ENCODE results near the gene USO1. TPM values are rescaled to one million over a fixed set of nuclear protein-coding genes. Genes with fewer than 3 reads are reported as not detected.

USO1 gene
- total RNA-seq, 4 donors from 2014 or later: 74.4 to 111 (median 87.9) TPM

- H3K4me3 ChIP-seq: no peak overlapping the region
- H3K4me1 ChIP-seq: no peaks in the 10 kb centered on the region
- no peaks in the 10 kb centered on the region for H3K36me3 ChIP-seq
- no peaks in the 10 kb centered on the region for H3K9me3 ChIP-seq
- TF ChIP-seq EP300 (IDR thresholded peaks at IDR 0.05) (no peak), POLR2AphosphoS5 (IDR thresholded peaks at IDR 0.05) (no peak), CTCF (IDR thresholded peaks at IDR 0.05) (no peak), POLR2A (IDR thresholded peaks at IDR 0.05) (no peak)
- WGBS, 2 donors (ENCODE audit: low coverage in 1 of 2): 87% methylated on average over 3 of the region's 5 CpGs; no CpG with 5 or more reads in 1 of the 2 donors
- no peak for ATAC-seq
- no peak overlapping the region for H3K27ac ChIP-seq
- no peaks in the 10 kb centered on the region for H3K27me3 ChIP-seq
Measured at GRCh38 chr4:75821966-75822365, 97.6 kb downstream of the USO1 start.

GRCh38 chr4:75822416-75822815, 98.0 kb downstream of the USO1 start:
- 60 to 91% methylated on average over 1 to 4 of the region's 5 CpGs for WGBS, 2 donors (ENCODE audit: low coverage in 1 of 2)
- no peaks in the 10 kb centered on the region for H3K36me3 ChIP-seq

GRCh38 chr4:75823812-75824211, 99.4 kb downstream of the USO1 start:
- no peak for ATAC-seq
- H3K4me1 ChIP-seq: no peaks in the 10 kb centered on the region
- H3K27ac ChIP-seq: no peak overlapping the region
- H3K9me3 ChIP-seq: no peaks in the 10 kb centered on the region
- no peaks in the 10 kb centered on the region for H3K27me3 ChIP-seq
- H3K4me3 ChIP-seq: no peak overlapping the region
- WGBS, 2 donors (ENCODE audit: low coverage in 1 of 2): 60 to 68% methylated on average over 1 to 2 of the region's 2 CpGs
- TF ChIP-seq CTCF (IDR thresholded peaks at IDR 0.05): no peak
- TF ChIP-seq POLR2A (IDR thresholded peaks at IDR 0.05): no peak
- TF ChIP-seq POLR2AphosphoS5 (IDR thresholded peaks at IDR 0.05): no peak
- TF ChIP-seq EP300 (IDR thresholded peaks at IDR 0.05): no peak
- H3K36me3 ChIP-seq: no peaks in the 10 kb centered on the region

More at GRCh38 chr4:75822416-75822815, 98.0 kb downstream of the USO1 start:
- Histone ChIP-seq H3K27me3 (no peaks in the 10 kb centered on the region), H3K27ac (no peak overlapping the region), H3K4me1 (no peaks in the 10 kb centered on the region), H3K9me3 (no peaks in the 10 kb centered on the region), H3K4me3 (no peak overlapping the region)
- no peak for ATAC-seq
- TF ChIP-seq EP300 (IDR thresholded peaks at IDR 0.05) (no peak), POLR2A (IDR thresholded peaks at IDR 0.05) (no peak), CTCF (IDR thresholded peaks at IDR 0.05) (no peak), POLR2AphosphoS5 (IDR thresholded peaks at IDR 0.05) (no peak)

GRCh38 chr4:75830906-75831305, 106.5 kb downstream of the USO1 start:
- Histone ChIP-seq H3K4me3 (no peak overlapping the region), H3K4me1 (no peaks in the 10 kb centered on the region), H3K9me3 (no peaks in the 10 kb centered on the region), H3K36me3 (no peaks in the 10 kb centered on the region), H3K27me3 (no peaks in the 10 kb centered on the region), H3K27ac (no peak overlapping the region)
- WGBS, 2 donors (ENCODE audit: low coverage in 1 of 2): 56 to 69% methylated on average over 1 of the region's 1 CpG
- no peak for ATAC-seq
- TF ChIP-seq CTCF (IDR thresholded peaks at IDR 0.05) (no peak), EP300 (IDR thresholded peaks at IDR 0.05) (no peak), POLR2AphosphoS5 (IDR thresholded peaks at IDR 0.05) (no peak), POLR2A (IDR thresholded peaks at IDR 0.05) (no peak)

GRCh38 chr4:75831856-75832405, 107.6 kb downstream of the USO1 start:
- Histone ChIP-seq H3K27me3 (no peaks in the 10 kb centered on the region), H3K36me3 (no peaks in the 10 kb centered on the region), H3K4me1 (no peaks in the 10 kb centered on the region), H3K27ac (no peak overlapping the region), H3K4me3 (no peak overlapping the region), H3K9me3 (no peaks in the 10 kb centered on the region)
- ATAC-seq: no peak
- 69 to 75% methylated on average over 1 to 2 of the region's 2 CpGs for WGBS, 2 donors (ENCODE audit: low coverage in 1 of 2)
- TF ChIP-seq EP300 (IDR thresholded peaks at IDR 0.05): no peak

Data from gastroesophageal sphincter (tissue), 4 donors.